Left hindlimb (tissue), 1 donor: Measurements from ENCODE around the gene FSTL3.
A peak's percentile ranks its signal among the peaks of the same experiment; 100 is the strongest.
"Not testable (repeated sequence)": the region's sequence is repeated elsewhere in the genome, so short reads cannot be mapped to it uniquely, and the experiment has no call there.

ENCODE experiments used
- DNase-seq: peaks from one replicate; pipeline ENCODE4 v3.0.0-alpha.2; 2018

FSTL3 gene

GRCh38 chr19:711254-711653, 35.1 kb downstream of the FSTL3 start:
- DNase-seq, result no peak

DNA sequence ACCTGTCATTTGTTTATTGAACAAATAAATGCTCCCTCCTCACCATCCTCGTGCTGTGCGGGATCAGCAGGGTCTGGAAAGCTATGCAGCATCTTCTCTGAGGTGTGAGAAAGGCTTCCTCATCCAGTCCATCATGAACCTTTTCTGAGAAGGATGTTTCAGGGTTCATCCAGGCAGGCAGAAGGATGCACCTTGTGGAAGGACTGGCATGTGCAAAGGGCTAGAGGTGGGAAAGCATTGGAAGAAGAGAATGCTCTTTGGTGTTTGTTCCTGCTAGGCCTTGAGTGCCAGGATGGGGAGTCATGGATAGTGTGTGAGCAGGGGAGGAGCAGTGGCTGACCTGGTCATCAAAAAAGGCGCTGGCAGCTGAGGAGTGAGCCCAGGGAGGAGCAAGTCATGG, 39.2 kb downstream of the FSTL3 start:
- DNase-seq, result no peak

DNA sequence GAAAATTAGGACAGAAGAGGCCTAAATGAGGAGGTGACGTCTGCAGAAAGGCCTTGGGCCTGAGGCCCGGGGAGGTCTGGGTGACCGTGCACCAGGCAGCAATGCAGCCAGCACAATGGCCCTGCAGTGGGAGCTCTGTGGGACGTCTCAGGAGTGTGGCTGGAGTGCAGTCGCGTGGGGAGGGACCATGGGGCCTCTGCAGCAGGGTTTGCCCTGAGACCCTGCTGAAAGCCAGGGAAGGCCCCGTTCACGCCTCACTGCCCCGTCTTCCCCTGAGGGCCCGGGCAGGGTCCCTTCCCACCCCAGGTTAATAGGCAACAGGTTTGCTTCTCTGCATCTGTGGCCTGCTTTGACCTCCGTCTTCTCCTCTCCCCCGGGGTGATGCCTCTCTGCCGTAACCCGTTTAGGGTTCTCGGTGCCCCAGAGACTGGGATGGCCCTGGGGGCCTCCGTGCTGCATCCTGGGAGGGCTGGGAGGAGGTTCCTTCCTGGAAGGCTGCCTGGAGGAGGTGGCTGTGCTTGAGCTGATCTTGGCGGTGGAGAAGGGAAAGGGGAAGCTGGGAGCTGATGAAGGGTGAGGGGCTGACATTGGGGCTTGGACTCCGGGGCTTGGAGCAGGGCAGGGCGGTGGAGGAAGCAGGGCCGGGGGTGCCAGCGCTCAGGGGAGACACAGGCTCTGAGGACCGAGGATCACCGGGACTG, 42.2 kb downstream of the FSTL3 start:
- DNase-seq, result no peak

DNA sequence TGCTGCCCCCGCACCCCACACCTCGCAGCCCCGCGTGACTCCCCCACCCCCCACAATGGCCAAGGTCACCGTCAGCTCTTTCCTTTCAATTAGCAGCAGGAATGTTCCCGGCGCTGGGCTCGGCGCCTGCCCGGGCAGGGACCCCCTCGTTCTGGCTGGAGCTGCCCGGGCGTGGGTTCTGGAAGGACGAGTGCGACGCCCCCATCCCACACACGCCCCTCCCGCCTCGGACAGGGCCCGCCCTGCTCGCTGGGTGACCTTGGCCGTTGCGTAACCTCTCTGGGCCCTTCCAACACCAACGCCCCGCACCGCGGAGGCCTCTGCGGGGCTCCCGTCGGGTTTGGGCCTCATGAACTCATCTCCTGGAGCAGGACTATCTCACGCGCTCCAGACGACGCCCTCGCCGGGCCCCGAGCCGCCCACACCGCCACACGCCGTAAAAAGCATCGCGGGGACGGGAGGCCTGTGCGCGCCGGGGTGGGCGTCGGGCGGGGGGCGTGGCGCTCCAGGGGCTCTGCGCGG, 42.9 kb downstream of the FSTL3 start:
- DNase-seq, result peak; percentile 88

DNA sequence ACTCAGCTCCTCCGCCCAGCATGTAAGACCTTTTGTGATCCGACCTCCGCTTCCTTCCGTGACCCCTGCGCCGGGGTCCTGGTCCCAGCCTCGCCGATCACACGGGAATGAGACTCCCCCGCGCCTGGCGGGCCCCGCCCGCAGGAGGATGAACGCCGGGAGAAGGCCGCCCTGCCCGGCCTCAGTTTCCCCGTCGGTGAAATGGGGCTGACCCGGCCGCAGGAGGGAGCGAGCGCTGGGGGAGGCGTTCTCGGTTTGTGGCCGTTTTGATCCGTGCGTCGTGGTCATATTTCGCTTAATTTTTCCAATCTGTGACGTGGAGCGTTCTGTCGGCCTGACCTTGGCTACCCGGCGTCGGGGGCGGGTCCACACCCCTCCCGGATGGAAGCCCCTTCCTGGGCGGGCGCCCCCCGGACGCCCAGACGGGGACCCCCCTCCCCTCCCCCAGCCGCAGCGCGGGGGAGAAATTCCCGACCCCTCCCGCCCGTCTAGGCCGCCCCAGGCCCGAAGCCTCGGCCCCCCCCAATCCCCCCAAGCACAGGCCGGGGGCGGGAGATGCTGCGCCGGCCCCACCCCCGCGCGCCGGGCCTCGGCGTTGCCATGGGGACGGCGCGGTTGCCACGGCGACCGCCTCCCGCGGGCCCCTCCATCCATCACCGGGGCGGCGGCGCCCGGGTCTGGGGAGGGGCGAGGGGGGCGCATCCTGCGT, 43.6 kb downstream of the FSTL3 start:
- peak; percentile 83 for DNase-seq

GRCh38 chr19:720345-721160, 44.4 kb downstream of the FSTL3 start:
- DNase-seq, result peak; percentile 65

DNA sequence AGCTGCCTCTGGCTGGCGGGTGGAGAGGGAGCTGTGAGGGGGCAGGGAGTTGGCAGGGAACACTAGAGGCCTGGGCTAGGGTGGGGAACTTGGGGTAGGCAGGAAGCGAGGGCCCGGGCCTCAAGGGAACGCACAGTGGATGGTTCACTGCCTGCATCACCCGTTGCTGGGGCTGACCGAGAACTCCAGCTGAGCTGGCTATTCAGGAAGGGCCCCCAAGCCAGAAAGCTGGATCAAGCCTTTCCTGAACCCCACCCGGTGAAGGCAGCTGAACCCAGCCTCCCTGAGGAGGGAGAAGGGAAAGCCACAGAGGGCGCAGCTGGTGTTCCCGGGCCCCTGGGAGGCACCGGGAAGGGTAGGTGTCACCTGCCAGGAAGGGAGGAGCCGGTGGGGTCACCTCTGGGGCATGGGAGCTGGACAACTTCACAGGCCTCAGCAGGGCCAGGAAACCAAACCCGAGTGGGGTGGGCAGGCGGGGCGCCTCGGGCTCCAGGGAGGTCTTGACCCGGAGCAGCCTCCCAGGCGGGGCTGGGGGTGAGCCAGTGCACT, 46.4 kb downstream of the FSTL3 start:
- no peak for DNase-seq

GRCh38 chr19:723247-723646, 47.1 kb downstream of the FSTL3 start:
- no peak for DNase-seq

GRCh38 chr19:723714-724113, 47.5 kb downstream of the FSTL3 start:
- DNase-seq, result no peak

- no peak for DNase-seq
These were observed 49.4 kb downstream of the FSTL3 start for GRCh38 chr19:725461-726089.

- no peak for DNase-seq
These were observed 51.1 kb downstream of the FSTL3 start for GRCh38 chr19:726993-727956.

DNA sequence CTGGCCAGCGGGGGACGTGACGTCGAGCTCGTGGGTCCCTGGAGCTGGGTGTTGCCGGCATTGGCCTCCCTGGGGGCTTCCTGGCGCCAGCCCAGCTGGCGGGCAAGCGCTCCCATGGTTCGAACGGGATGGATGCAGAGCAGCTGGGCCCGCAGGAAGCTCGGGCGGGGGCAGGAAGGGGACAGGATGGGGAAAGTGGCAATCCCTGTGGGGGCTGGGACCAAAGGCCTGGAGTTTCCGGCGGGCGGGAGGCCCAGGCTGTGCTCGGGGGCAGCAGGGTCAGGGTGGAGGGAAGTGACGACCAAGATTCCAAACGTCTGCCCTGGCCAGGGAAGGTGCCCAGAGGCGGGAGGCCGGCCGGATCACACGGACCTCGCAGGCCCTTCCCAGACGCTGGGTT, 51.8 kb downstream of the FSTL3 start:
- peak; percentile 75 for DNase-seq

DNA sequence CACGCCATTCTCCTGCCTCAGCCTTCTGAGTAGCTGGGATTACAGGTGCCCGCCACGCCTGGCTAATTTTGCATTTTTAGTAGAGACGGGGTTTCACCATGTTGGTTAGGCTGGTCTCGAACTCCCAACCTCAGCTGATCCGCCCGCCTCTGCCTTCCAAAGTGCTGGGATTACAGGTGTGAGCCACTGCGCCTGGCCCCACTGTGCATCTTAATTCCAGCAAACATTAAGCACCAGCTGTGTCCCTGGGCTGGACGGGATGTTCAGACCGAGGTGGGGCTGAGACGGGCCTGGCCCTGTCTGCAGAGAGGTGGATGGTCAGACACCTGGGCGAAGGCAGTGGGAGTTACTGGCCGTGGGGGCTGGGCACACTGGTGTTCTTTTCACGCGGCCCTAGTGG, 53.4 kb downstream of the FSTL3 start:
- DNase-seq, result not testable (repeated sequence)

- no peak for DNase-seq
These were observed 53.9 kb downstream of the FSTL3 start for GRCh38 chr19:729965-730668.

- DNase-seq, result no peak
These were observed 54.8 kb downstream of the FSTL3 start for GRCh38 chr19:731000-731399.

DNA sequence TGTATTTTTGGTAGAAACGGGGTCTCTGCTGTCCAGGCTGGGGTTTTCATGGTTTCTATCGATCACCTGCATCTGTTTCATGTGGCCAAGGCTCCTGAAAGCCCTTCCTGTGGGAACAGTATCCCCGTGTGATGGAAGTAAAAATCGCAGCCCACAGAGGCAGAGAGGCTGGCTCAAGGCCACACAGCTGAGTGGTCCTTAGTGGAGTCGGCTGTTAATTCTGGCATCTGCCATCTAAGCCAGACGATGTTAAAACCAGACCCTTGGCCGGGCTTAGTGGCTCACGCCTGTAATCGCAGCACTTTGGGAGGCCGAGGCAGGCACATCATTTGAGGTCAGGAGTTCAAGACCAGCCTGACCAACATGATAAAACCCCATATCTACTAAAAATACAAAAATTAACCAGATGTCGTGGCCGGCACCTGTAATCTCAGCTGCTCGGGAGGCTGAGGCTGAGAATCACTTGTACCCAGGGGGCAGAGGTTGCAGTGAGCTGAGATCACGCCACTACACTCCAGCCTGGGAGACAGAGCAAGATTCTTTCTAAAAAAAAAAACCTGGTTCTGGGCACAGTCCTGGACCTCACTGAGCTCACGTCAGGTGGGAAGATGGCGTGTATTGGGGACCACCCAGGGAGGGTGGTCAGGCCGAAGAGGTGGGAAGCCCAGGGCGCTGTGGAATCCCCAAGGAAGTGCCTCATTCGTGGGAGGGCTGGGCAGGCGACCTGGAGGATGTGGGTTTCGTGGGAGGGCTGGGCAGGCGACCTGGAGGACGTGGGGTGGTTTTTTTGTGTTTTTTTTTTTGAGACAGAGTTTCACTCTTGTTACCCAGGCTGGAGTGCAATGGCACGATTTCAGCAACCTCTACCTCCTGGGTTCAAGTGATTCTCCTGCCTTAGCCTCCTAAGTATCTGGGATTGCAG, 56.2 kb downstream of the FSTL3 start:
- no peak for DNase-seq
